ENCODE data around the gene WDR90.

WDR90 gene

DNA sequence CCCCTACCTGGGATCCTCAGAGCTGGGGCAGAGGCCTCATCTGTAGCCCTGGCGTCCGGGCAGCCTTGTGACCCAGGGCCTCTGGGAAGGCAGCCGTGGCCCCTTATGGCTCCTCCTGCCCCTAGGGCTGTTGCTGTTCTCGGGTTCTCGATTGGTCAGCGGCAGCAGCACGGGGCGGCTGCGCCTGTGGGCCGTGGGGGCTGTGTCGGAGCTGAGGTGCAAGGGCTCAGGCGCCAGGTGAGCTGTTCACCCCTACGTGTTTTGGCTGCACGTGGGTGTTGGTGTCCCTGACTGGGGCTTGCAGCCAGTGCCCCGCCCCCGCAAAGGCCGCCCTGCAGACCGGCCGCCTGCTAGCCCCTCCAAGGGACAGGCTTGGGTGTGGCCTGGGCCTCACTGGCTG lies 12.9 kb downstream of the WDR90 start:
- TF ChIP-seq, protein P1, sequence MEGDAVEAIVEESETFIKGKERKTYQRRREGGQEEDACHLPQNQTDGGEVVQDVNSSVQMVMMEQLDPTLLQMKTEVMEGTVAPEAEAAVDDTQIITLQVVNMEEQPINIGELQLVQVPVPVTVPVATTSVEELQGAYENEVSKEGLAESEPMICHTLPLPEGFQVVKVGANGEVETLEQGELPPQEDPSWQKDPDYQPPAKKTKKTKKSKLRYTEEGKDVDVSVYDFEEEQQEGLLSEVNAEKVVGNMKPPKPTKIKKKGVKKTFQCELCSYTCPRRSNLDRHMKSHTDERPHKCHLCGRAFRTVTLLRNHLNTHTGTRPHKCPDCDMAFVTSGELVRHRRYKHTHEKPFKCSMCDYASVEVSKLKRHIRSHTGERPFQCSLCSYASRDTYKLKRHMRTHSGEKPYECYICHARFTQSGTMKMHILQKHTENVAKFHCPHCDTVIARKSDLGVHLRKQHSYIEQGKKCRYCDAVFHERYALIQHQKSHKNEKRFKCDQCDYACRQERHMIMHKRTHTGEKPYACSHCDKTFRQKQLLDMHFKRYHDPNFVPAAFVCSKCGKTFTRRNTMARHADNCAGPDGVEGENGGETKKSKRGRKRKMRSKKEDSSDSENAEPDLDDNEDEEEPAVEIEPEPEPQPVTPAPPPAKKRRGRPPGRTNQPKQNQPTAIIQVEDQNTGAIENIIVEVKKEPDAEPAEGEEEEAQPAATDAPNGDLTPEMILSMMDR (IDR thresholded peaks at IDR 0.05; ENCODE audit: insufficient read depth, low read depth, low read length, missing control alignments), result no peak
- H3K4me3 ChIP-seq (ENCODE audit: low read depth, low read length), result no peak overlapping the region
- no peak for DNase-seq (ENCODE audit: low read depth)

- DNase-seq (ENCODE audit: low read depth), result no peak
- H3K4me3 ChIP-seq (ENCODE audit: low read depth, low read length), result no peak overlapping the region
- TF ChIP-seq, protein P1 (IDR thresholded peaks at IDR 0.05; ENCODE audit: insufficient read depth, low read depth, low read length, missing control alignments), result no peak
These were observed 13.4 kb downstream of the WDR90 start for GRCh38 chr16:662597-662996.

- DNase-seq (ENCODE audit: low read depth), result no peak
- TF ChIP-seq, protein P1 (IDR thresholded peaks at IDR 0.05; ENCODE audit: insufficient read depth, low read depth, low read length, missing control alignments), result no peak
- no peak overlapping the region for H3K4me3 ChIP-seq (ENCODE audit: low read depth, low read length)
These were observed 17.4 kb downstream of the WDR90 start for GRCh38 chr16:666572-666971.

GRCh38 chr16:667113-667779 lies 18.1 kb downstream of the WDR90 start:
- peak overlapping the region; percentile 20 for H3K4me3 ChIP-seq (ENCODE audit: low read depth, low read length)
- no peak for DNase-seq (ENCODE audit: low read depth)
- TF ChIP-seq, protein P1 (IDR thresholded peaks at IDR 0.05; ENCODE audit: insufficient read depth, low read depth, low read length, missing control alignments), result no peak

GRCh38 chr16:667780-668518 lies 18.8 kb downstream of the WDR90 start, which contains the start of gene RHOT2:
Gene RHOT2, plus strand, starts transcription at chr16:668132. Its CDS starts 68 bp downstream, at chr16:668200.
- DNase-seq (ENCODE audit: low read depth), result peak; percentile 97
- TF ChIP-seq, protein P1 (IDR thresholded peaks at IDR 0.05; ENCODE audit: insufficient read depth, low read depth, low read length, missing control alignments), result peak; percentile 89
- peak within 1 kb of the TSS; percentile 71 for H3K4me3 ChIP-seq (ENCODE audit: low read depth, low read length)

DNA sequence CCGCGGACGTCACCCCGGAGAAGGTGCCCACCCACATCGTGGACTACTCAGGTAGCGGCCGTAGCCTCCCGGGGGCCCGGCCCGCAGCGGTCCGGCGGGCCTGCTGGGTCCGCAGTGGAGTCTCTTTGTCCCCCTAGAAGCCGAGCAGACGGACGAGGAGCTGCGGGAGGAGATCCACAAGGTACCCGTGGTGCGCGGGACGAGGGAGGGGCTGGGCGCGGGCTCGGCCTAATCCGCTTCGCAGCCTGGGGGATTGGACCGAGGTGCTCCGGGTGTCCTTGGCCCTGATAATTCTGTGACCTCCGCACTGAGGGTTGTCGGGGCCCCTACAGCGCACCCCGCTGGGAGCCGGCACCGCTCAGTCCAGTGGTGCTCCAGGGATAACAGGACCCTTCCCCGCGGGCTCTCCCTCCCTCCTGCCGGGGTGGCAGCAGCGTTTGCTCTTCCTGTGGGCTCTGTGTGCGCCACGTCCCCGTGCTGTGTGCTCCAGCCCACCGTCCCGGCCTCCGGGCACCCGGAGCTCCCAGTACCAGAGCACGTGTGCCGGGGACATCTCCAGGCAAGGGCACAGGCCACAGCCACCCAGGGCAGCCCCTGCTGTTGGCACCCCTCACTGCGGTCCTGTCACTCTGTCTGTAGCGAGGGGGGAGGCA lies 19.5 kb downstream of the WDR90 start:
- peak overlapping the region; percentile 71 for H3K4me3 ChIP-seq (ENCODE audit: low read depth, low read length)
- TF ChIP-seq, protein P1 (IDR thresholded peaks at IDR 0.05; ENCODE audit: insufficient read depth, low read depth, low read length, missing control alignments), result no peak
- no peak for DNase-seq (ENCODE audit: low read depth)

Data from GM12865 (cell line).